Glomerular endothelial cell (primary cell): ENCODE results near the gene DGKG. TPM values are rescaled to one million over a fixed set of nuclear protein-coding genes. Genes with fewer than 3 reads are reported as not detected.

Experiments used
- DNase-seq: peaks from one replicate; pipeline ENCODE4 v3.0.0-alpha.2; 2011; ENCODE audit warnings: low read depth, low spot score; ENCODE audit errors: extremely low read depth
- total RNA-seq: library from RNA; depleted of rRNA; stranded (reverse); fragments of >200 nt; gene quantifications from 2 replicates; pipeline ENCODE4 v1.2.3, GENCODE V29; 2015

DGKG gene
- total RNA-seq, 1 donor from 2014 or later, result 3.8 TPM

GRCh38 chr3:186368176-186368575 lies 6.1 kb upstream of the DGKG start:
- DNase-seq, result no peak

GRCh38 chr3:186367631-186368030 lies 5.6 kb upstream of the DGKG start:
- no peak for DNase-seq

DNA sequence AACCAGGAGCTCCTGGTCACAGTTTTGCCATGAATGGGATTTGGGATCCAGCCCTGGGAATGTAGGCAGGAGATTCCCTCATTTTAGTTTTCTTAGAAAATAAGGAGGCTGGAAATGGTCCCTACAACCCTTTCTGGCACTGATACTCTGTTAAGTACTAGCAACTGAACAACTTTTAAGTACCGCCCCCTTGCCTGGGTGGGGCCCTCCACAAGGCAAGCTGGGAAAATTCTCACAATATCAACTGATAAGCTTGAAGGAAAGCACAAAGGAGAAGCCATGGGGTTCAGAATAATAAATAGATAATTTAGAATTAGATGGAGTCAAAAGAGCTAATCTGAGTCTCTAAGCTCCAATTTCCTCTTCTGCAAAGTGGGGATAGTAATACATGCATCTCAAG lies 4.2 kb upstream of the DGKG start:
- no peak for DNase-seq

DNA sequence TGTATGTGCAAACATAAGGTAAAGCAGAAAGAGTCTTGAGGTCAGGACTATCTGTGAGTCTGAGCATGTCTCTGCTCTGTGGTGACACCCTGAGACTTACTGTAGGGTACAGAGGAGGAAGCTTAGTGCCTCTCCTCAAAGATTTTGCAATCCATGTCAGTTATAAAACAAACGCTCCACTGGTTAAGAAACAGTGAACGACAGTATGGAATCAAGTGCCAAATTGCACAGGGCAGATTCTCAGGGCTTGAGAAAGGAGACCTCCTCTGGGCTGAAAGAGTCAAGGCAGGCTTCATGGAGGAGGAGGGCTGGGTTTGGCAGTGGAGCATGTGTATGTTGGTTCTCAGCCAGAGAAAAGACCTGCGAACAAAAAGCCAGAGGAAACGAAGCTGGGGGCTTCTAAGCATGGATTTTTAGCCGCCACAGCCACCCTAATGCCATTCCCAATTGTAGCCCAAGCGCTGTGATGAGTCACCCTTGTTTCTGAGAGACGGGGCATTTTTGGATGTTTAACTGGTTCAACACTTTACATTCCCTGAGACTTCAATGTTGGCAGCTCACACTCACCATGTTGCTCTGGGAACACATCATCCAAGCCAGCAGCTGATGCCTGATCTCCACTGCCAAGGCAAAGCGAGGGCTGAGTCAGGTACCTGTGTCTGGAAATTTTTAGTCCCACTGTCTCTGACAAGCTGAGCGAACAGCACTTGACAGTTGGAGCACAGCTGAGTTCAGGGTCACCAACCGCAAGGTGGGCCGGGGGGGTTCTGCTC lies 3.4 kb upstream of the DGKG start:
- DNase-seq, result no peak

- no peak for DNase-seq
Measured at GRCh38 chr3:186362988-186363387, 954 bp upstream of the DGKG start.

DNA sequence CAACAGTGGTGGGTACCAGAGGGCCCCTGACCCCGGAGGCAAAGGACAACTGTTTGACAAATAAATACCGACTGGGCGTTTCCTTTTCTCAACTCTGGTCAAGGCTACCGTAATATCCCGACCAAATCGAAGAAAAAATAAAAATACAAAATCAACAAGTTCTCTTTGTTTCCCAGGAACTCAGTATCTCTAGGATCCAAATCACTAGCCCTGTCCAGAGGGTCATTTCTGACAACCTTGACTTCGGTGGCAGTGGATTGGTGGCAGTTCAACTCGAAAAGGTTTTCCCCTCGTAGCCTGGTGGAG lies 456 bp upstream of the DGKG start:
- no peak for DNase-seq

- DNase-seq, result no peak
Measured at GRCh38 chr3:186361246-186361761, 730 bp downstream of the DGKG start.

DNA sequence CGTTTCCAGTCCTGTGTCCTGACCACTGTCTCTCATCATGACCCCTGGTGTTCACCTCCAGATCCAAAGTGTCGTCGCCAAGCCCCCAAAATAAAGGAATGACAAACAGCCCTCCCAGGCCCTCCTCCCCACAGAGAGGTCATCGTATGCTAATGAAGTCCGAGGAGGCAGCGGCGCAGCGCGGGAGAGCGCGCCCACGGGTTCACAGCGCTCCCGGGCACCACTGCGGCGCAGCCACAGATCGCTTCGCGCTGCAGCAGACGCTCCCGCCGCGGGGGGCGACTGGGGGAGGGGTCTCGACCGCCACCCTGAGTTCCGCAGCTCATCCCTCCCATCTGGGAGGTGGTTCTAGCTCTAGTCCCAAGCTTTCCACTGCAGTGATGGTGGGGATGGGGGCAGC lies 1.3 kb downstream of the DGKG start:
- DNase-seq, result no peak

DNA sequence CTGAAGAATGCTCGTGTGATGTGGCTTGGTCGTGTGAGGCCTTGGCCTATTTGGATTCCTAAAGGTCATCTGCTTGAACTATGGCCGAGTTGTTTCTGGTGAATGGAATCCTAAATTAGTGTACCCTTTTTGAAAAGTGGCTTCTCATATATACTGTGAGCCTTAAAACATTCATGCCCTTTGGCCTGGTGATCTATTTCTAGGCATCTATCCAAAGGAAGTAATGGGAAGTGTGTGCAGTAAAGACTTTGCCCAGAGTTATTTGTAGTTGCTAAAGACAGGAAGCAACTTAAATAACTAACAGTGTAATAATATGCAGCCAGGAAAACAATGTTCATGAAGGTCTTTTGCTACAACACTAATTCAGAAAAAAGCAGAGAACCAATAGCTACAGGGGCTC lies 3.0 kb downstream of the DGKG start:
- DNase-seq, result peak; percentile 7

- no peak for DNase-seq
Measured at GRCh38 chr3:186356152-186356551, 5.9 kb downstream of the DGKG start.

DNA sequence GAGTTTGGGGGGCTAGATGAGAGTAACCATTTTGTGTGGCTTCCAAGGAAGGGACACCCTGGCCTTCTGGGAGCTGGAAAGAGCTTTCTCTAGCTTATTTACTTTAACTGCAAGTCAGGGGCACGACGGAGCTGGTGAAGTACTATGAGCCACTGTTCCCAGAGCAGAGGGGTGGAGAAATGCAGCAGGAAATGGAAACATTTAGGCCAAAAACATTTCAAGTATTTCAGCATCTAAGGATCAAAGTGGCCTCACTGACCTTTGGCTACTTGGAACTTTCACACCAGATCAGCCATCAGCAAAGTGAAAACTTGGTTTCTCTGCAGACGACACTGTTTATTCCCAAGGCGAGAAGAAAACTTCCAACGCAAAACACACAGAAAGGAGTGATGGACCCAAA lies 7.9 kb downstream of the DGKG start:
- no peak for DNase-seq

DNA sequence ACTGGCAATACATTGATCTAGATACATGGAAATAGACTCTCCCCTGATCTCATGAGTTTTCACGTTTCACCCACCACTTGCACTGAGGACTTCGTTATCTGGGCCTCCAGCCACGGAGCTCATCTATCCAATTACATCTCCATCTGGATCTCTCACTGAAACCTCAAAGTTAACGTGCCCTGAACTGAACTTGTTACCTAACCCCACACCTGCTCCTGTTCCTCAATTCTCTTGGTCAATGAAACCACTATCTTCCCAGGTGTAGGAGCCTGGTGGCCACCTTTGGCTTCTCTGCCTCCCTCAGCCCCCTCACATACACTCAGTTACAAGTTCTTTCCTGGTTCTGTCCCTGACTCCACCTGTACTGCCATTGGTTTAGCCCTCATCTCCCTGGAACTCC lies 9.7 kb downstream of the DGKG start:
- no peak for DNase-seq

DNA sequence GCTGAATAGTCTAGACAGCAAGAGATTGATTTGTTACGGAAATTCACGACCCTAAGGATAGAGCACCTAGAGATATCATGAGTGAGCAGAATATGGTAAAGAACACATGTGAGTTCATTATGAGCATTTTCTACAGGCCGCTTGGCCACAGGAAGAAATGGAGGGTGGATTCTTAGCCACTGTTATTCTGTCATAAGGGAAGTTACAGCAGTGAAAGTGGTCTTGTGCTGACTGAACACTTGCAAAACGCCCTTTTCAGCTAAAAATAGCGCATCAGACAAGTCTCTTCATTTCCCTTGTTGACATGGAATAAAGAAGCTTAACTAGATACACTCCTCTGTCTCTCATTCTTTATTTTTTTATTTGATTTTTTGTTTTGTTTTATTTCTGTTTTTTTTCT lies 19.8 kb downstream of the DGKG start:
- no peak for DNase-seq

- no peak for DNase-seq
Measured at GRCh38 chr3:186340204-186340603, 21.8 kb downstream of the DGKG start.

DNA sequence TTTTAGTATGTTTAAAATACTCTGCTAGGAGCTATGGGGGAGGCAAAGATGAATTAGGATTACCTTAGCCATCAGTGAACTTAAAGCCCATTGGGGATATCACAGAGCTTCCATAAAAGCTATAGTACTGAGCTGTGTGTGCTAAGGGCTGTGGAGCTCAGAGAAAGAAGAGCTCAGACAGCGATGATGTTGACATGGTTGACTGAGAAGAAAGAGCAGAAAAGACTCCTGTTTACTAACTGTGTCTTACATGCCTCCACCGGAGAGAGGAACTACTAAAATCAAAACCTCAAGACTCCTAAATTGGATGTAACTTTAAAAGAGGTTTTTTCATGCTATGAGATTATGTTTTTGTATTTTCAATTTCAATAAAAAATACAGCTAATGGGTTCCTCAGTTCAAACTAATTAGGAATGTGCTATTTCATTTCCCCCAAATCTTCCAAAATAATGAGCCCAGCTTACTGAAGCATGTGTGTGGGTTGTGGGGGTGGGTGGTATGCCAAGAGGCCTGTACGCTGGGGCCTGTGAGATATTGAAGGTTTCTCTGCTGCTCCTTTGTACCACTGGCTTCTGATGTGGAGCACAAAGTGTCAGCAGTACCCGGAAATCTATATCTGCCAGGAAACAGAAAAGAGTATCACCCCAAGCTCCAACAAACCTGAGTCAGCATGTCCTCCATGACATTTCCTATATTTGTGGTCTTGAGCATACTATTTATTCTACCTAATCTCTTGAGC lies 22.7 kb downstream of the DGKG start:
- DNase-seq, result no peak

- DNase-seq, result no peak
Measured at GRCh38 chr3:186333256-186333655, 28.8 kb downstream of the DGKG start.

GRCh38 chr3:186330772-186331460 lies 31.1 kb downstream of the DGKG start:
- no peak for DNase-seq

DNA sequence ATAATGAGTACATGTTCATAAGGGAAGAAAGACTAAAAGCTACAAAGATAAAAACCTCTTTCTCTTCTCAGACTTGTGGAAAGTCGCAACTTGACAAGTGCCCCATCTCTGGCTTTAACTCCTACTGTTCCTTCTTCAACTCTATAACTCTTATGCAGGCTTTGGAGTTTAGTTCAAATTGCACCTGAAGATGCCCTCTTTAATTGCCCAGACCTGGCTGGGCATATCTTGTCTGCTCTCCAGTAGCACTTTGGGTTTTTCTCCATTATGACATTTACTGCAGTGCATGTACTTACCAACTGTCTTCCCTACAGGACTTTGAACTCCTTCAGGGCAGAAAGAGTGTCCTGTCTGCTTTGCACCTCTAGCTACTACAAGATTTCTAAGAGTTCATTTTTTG lies 32.4 kb downstream of the DGKG start:
- no peak for DNase-seq

DNA sequence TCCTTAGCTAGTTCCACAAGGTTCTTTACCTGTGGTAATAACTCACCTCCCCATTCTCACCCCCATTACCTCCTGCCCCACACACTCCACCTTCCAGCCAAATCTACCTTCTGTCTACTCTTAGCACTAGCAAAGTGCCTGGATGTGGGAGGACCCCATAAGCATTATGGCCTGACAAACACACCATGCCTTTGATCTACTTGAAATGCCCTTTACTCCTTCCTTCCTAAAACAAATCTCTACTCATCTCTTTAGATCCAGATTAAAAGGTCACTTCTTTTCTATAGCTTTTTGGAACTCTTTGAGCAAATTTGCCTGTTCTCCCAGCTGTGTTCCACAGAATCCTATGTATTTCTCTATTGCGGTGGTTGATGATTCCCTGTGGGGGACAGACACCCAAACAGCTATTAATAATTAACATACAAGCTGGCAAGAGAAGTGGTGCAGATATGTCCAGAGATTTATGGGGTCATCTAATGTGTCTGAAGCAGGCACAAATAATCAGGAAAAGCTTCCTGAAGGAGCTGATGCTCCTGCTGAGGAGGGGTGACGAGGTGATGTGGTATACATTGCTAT lies 34.0 kb downstream of the DGKG start:
- DNase-seq, result no peak

- DNase-seq, result no peak
Measured at GRCh38 chr3:186322761-186323160, 39.3 kb downstream of the DGKG start.

- no peak for DNase-seq
Measured at GRCh38 chr3:186321746-186322145, 40.3 kb downstream of the DGKG start.
